Loucy (cell line): ENCODE results near the gene SPATA33.

Experiments used
- CTCF ChIP-seq: fragments of 200-600 bp; sonication (generic); conservative IDR thresholded peaks from 2 replicates; pipeline ENCODE4 v1.5.1; 2014; ENCODE audit warnings: mild to moderate bottlenecking, antibody characterized with exemption, low read length
- EZH2phosphoT487 ChIP-seq: fragments of 200-600 bp; IDR thresholded peaks from 2 replicates; pipeline ENCODE4 v1.6.1; 2018; ENCODE audit warnings: antibody characterized with exemption, mild to moderate bottlenecking, moderate library complexity, borderline replicate concordance

- TF ChIP-seq CTCF (no peak), EZH2phosphoT487 (no peak)
Measured at GRCh38 chr16:89716916-89717687, 59.5 kb downstream of the SPATA33 start.
